HG03060 (cell line): ENCODE results near the gene DENND5B.
"Not testable (repeated sequence)": the region's sequence is repeated elsewhere in the genome, so short reads cannot be mapped to it uniquely, and the experiment has no call there.

ENCODE experiments used
- ATAC-seq: cut with Tn5 transposase; IDR thresholded peaks from one replicate; pipeline ENCODE4 v1.9.1; 2021; ENCODE audit warnings: low read depth, moderate number of reproducible peaks; ENCODE audit not compliant: unreplicated experiment

The DENND5B gene

GRCh38 chr12:31477687-31478086, 113.2 kb downstream of the DENND5B start:
- ATAC-seq = no peak

- ATAC-seq = no peak
These were observed 114.5 kb downstream of the DENND5B start for GRCh38 chr12:31476437-31476836.

GRCh38 chr12:31475610-31476009, 115.3 kb downstream of the DENND5B start:
- not testable (repeated sequence) for ATAC-seq

GRCh38 chr12:31474751-31475150, 116.2 kb downstream of the DENND5B start:
- ATAC-seq = no peak

DNA sequence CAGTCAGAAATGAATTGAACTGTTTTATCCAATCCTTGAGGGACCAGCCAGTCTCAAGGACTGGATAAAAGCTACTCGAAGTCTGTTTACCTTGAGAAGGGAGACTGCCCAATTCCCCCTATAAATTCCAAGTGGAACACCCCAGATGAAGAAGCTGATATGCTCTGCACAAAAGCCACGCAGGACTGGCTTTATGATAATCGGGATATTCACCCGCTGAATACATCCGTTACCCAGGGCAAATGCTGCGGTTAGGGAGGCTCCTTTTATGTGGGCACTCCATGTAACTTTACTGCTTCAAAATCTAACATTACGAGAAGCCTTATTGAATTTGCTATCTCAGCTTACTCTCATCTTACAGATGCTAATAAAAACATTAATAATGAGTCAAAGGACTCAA, 119.1 kb downstream of the DENND5B start:
- ATAC-seq = no peak

DNA sequence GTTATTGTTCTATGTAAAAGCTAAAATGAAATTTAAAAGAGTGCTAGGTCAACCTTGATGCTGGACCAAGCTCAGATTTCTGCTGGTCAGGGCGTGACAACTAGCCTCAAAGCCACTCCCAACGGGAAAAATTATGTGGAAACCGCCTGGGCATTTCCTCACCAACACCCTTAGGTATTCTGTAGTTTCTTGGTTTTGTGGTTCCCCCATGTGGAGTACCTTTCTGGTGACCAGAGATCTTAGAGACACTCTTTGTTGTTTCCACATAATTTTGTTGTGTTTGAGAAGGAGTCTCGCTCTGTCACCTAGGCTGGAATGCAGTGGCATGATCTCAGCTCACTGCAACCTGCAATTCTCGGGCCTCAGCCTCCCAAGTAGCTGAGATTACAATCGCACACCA, 119.9 kb downstream of the DENND5B start:
- no peak for ATAC-seq

- no peak for ATAC-seq
These were observed 120.5 kb downstream of the DENND5B start for GRCh38 chr12:31470459-31470858.

DNA sequence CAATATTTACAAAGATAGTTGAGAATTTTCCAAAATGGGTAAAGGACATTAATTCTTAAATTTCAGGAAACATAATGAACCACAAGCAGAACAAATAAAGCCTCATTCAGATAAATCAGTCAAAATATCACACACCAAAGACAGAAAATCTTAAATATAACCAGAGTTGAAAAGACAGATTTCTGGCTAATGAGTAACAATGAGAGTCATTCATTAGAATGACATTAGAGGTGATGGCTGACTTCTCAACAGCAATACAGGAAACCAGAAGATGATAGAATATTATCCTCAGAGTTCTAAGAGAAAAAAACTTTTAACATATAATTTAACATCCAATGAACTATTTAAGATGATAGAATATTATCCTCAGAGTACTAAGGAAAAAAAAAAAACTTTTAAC, 124.2 kb downstream of the DENND5B start:
- no peak for ATAC-seq

GRCh38 chr12:31465002-31465401, 125.9 kb downstream of the DENND5B start:
- ATAC-seq = no peak

DNA sequence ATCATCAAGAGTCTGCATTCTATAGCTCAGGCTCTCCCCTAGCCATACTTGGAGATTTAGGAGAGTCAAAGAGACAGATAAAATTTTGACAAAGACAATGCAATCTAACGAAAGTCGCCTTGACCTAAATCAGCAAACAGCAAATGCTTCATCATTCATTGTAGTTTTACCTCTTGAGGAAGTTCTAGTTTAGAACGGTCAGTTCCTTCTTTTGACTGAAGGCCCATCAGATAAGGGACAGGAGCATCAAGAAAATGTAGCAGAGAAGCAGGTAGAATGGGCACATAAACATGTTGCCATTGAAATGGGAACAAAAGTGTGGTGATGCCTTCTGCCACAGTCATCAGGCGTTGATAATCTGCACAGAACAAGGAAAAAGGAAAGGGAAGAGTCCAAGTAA, 130.9 kb downstream of the DENND5B start:
- no peak for ATAC-seq

- no peak for ATAC-seq
These were observed 134.4 kb downstream of the DENND5B start for GRCh38 chr12:31456562-31456961.

DNA sequence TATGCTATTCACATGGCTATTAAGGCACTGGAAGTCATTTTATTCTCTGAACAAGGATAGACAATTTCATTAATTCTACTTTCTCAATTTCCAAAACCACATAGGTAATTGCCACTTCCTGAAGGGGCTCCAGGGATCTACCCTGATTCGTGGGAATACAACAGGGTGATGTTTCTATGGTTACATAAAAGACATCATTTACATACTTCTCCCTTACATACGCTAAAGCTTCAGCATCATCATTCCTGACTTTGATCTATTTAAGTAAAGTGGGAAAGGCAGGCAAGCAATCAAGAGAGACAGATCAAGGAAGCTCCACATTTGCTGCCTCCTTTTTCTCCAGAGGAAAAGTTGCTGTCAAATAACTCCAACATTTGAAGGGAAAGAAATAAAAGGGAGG, 146.2 kb downstream of the DENND5B start:
- no peak for ATAC-seq

- ATAC-seq = no peak
These were observed 150.3 kb downstream of the DENND5B start for GRCh38 chr12:31440586-31440985.

DNA sequence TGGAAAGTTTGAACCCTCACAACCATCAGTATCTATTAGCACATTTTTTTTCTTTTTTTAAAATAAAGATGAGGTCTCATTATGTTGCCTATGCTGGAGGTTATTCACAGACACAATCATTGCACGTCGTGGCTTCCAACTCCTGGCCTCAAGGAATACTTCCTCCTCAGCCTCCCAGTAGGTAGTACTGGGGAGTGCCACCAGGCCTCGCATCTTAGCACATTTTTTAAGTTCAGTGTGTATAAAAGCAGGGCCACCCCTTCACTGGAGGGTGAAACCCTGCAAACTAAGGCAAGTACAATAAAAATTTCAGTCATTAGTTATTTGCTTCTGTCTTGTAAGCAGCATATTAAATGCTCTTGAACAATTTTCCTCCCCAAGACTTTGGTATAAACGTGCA, 150.8 kb downstream of the DENND5B start:
- ATAC-seq = no peak

- no peak for ATAC-seq
These were observed 159.2 kb downstream of the DENND5B start for GRCh38 chr12:31431721-31432240.

DNA sequence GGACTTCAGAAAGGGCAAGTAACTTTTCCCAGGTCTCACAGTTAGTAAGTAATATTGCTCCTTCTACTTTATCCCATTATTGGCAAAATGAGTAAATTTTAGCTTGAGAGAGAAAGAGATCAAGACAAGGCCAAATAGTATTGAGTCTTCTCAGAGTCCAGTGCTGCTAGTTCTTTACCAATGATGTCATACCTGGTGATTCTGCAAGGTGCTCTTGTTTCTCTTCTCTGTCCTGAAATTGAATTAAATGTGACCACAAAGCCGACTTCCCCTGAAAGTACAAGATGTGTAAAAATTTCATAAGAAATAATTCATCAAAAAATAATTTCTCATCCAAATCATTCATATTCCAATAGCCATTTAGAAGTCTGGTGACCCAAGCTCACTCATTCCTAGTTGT, 167.5 kb downstream of the DENND5B start:
- ATAC-seq = no peak

DNA sequence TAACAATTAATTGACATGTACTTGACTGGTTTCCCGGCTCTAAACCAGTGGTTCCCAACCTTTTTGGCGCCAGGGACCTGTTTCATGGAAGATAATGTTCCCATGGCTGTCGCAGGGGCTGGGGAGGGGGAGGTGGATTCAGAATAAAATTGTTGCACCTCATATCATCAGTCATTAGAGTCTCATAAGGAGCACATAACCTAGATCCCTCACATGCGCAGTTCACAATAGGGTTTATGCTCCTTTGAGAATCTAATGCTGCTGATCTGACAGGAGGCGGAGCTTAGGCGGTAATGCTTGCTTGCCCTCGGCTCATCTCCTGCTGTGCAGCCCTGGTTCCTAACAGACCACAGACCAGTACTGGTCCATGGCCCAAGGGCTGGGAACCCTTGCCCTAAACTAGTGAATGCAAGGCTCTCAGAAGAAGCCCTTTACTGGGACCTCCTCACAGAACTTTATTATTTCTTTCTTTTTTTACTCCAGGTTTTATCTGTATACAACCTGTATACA, 178.6 kb downstream of the DENND5B start:
- ATAC-seq = no peak

- ATAC-seq = no peak
These were observed 182.2 kb downstream of the DENND5B start for GRCh38 chr12:31408763-31409162.

- no peak for ATAC-seq
These were observed 183.4 kb downstream of the DENND5B start for GRCh38 chr12:31407562-31407961.

GRCh38 chr12:31406345-31406744, 184.6 kb downstream of the DENND5B start:
- peak; percentile 65 for ATAC-seq

GRCh38 chr12:31405021-31405420, 185.9 kb downstream of the DENND5B start:
- ATAC-seq = no peak

DNA sequence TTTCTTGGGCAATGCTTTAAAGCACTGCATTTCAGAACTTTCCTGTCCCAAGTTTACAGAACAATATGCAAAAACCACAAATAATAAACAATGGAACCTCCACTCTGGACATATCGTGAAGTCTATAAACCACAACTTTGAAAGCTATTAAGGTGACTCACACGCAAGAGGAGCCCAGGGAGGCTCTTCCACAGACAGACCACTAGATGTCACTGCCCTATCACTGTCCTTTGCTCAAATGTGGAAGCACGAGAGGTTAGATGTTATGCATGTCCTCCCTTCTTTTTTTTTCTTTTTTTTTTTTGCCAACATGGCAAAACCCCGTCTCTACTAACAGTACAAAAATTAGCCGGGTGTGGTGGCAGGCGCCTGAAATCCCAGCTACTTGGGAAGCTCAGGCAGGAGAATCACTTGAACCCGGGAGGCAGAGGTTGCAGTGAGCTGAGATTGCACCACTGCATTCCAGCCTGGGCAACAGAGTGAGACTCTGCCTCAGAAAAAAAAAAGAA, 187.8 kb downstream of the DENND5B start:
- peak; percentile 77 for ATAC-seq
